ENCODE results near the gene DLGAP5. TPM values are rescaled to one million over a fixed set of nuclear protein-coding genes. Genes with fewer than 3 reads are reported as not detected.

The DLGAP5 gene
- total RNA-seq, 2 donors from 2014 or later, result 0.08 to 1.2 TPM

GRCh38 chr14:55099756-55100155 lies 91.6 kb downstream of the DLGAP5 start:
- Histone ChIP-seq H3K9me3 (no peaks in the 10 kb centered on the region), H3K27ac (peak overlapping the region; percentile 15 to 36), H3K27me3 (no peaks in the 10 kb centered on the region), H3K4me3 (no peak overlapping the region), H3K4me1 (peaks cover 0 to 49% of the 10 kb centered on the region in 2 donors), H3K36me3 (no peaks in the 10 kb centered on the region)
- no peak for TF ChIP-seq CTCF (IDR thresholded peaks at IDR 0.05)
- no peak for DNase-seq (ENCODE audit: low spot score)

- Histone ChIP-seq H3K36me3 (no peaks in the 10 kb centered on the region), H3K9me3 (no peaks in the 10 kb centered on the region), H3K4me1 (peaks cover 0 to 37% of the 10 kb centered on the region in 2 donors), H3K4me3 (no peak overlapping the region), H3K27ac (peak overlapping the region; percentile 1 to 27), H3K27me3 (no peaks in the 10 kb centered on the region)
- no peak for TF ChIP-seq CTCF (IDR thresholded peaks at IDR 0.05)
- no peak for DNase-seq (ENCODE audit: low spot score)
Measured at GRCh38 chr14:55098561-55098898, 92.9 kb downstream of the DLGAP5 start.

Other genes with a start within 250 kb of the DLGAP5 start
- gene WDHD1, start 164.5 kb downstream of the DLGAP5 start, total RNA-seq, result under 1 TPM; 0.59 to 0.94 TPM
- 10 to 100 TPM; 13.1 to 13.6 TPM for gene SOCS4, start 164.3 kb downstream of the DLGAP5 start, total RNA-seq
- gene MAPK1IP1L, start 139.9 kb downstream of the DLGAP5 start, total RNA-seq, result 100 to 1,000 TPM in 1 of 2 donors, 10 to 100 TPM in 1; 81.2 to 111 TPM
- gene LGALS3, start 62.3 kb downstream of the DLGAP5 start, total RNA-seq, result 100 to 1,000 TPM; 178 to 184 TPM
- gene FBXO34, start 79.8 kb upstream of the DLGAP5 start, total RNA-seq, result 10 to 100 TPM; 26.0 to 32.7 TPM
- gene ATG14, start 220.2 kb upstream of the DLGAP5 start, total RNA-seq, result 10 to 100 TPM in 1 of 2 donors, 1 to 10 TPM in 1; 6.7 to 11.1 TPM
- gene TBPL2, start 249.0 kb upstream of the DLGAP5 start, total RNA-seq, result not detected

Measured in right atrium auricular region (tissue), 2 donors.